Body of pancreas (tissue), 4 donors: ENCODE data around the gene GPR183.

Experiments
- POLR2A ChIP-seq, 3 donors: fragments of 450-650 bp; IDR thresholded peaks; one replicate each; pipeline ENCODE4 v1.6.1; 2016; ENCODE audit warnings: antibody characterized with exemption in 3 of 3, mild to moderate bottlenecking in 2 of 3
- TF ChIP-seq, protein P1 (sequence below), 7 experiments: fragments of 450-650 bp in 4 of 7; fragments of 200-600 bp in 3 of 7; sonication (generic) in 3 of 7; IDR thresholded peaks; one replicate each; pipeline ENCODE4 v1.5.1; 2016 to 2019; ENCODE audit warnings: antibody characterized with exemption in 7 of 7

DNA sequence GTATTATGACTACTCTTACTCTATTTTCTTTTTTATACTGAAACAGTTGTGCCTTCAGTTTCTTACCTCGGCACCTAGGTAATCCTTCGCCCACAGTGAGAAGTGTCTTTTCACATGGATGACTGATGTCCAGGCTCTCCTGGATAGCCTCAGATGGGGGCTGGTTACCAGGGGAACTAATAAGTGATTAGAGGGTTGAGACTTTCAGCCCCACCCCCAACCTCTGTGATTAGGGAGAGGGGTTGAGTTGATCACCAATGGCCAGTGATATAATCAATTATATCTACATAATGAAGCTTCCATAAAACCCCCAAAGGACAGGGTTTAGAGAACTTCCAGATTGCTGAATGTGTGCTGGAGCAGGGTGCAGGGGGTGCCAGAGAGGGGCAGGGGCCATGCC, 43.0 kb upstream of the GPR183 start:
- TF ChIP-seq, protein P1, sequence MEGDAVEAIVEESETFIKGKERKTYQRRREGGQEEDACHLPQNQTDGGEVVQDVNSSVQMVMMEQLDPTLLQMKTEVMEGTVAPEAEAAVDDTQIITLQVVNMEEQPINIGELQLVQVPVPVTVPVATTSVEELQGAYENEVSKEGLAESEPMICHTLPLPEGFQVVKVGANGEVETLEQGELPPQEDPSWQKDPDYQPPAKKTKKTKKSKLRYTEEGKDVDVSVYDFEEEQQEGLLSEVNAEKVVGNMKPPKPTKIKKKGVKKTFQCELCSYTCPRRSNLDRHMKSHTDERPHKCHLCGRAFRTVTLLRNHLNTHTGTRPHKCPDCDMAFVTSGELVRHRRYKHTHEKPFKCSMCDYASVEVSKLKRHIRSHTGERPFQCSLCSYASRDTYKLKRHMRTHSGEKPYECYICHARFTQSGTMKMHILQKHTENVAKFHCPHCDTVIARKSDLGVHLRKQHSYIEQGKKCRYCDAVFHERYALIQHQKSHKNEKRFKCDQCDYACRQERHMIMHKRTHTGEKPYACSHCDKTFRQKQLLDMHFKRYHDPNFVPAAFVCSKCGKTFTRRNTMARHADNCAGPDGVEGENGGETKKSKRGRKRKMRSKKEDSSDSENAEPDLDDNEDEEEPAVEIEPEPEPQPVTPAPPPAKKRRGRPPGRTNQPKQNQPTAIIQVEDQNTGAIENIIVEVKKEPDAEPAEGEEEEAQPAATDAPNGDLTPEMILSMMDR (IDR thresholded peaks at IDR 0.05), result no peak
- TF ChIP-seq POLR2A (IDR thresholded peaks at IDR 0.05), result no peak
